ENCODE results near the gene CD81.

The CD81 gene

GRCh38 chr11:2423157-2424025 lies 46.3 kb downstream of the CD81 start:
- DNase-seq: no peak

DNA sequence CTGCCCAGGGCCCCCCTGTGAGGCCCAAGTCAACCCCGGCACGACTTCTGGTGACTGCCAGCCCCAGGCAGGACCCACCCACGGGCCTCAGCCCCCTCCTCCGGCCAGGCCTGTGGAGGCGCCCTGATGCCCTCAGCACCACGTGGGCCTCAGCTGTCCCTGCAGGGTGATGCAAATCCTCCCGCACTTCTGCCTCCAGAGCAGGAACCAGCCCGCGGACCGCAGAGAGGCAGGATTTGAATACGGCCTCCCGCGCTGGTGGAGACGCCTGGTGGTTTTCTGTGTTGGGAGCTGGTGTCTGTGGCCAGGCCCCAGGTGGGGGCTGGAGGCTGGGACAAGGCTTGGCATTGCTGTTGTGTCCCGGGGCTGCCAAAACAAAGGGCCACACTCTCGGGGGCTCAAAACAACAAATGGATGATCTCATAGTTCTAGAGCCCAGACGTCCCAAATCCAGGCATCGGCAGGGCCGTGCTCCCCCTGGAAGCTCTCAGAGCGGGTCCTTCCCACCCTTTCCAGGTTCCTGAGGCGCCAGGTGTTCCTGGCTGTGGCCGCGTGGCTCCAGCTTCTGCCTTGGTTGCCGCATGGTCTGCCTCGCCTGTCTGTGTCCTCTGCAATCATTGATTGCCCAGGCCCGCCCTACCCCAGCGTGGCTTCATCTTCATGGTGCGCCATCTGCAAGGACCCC lies 47.8 kb downstream of the CD81 start:
- no peak for DNase-seq

GRCh38 chr11:2425506-2425905 lies 48.4 kb downstream of the CD81 start:
- no peak for DNase-seq

GRCh38 chr11:2426221-2426620 lies 49.1 kb downstream of the CD81 start:
- no peak for DNase-seq

DNA sequence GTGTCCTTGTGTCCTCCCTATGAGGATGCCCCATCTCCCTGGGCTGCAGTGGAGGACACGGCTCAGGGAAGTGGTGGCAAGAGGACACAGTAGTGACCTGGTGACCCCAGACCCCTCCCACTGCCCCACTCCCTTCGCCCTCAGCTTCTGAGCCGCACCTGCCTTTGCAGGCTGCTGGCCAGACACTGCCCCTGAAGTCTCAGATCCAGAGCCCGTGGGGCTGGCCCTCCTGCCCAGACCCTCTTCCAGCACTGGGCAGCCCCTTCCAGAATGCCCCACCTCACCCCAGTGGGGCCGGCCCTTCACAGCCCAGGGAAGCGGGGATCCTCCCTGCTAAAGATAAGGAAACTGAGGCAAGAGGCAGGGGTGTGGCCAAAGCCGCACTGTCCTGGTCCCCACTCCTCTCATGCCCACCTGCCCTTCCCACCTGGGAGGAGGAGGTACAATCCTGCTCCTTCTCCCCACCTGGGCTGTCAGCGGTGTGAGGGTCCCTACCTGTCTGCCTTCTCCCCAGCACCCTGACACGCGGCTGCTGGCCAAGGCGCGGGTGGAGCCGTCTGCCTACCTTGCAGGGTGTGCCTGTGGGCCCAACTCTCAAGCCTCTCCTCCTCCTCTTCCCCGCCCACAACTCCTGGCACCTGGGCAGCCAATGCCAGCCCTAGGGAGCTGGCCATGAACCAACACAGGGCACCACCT lies 49.9 kb downstream of the CD81 start:
- DNase-seq: no peak

DNA sequence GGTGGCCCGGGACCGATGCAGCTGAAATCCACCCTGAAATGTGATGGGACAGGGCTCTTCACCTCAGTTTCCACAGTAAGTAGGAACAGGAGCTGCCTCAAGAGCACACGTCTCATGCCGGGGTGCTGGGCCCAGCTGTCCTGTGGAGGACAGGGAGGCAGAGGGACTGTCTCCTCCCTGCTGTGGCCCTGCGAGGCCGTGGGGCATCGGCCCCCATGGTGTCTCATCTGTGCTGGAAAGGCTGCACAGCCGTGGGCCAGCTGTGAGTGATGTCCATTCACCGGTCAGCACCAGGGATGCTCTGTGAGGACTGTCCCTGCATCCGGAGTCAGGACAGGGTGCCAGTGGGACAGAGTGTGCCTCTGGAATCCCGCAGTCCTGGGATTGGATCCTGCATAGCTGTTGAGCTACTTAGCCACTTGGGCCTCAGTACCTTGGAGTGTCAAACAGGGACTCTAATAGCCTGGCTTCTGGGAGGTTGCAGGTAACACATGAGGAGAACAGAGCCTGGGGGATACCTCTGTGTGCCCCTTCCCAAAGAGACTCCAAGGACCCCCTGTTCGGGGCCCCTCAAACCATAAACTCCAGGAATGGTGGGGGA lies 50.7 kb downstream of the CD81 start:
- DNase-seq: no peak

- peak; percentile 16 for DNase-seq
Measured at GRCh38 chr11:2428322-2428795, 51.2 kb downstream of the CD81 start.

- DNase-seq: no peak
Measured at GRCh38 chr11:2431395-2431794, 54.3 kb downstream of the CD81 start.

DNA sequence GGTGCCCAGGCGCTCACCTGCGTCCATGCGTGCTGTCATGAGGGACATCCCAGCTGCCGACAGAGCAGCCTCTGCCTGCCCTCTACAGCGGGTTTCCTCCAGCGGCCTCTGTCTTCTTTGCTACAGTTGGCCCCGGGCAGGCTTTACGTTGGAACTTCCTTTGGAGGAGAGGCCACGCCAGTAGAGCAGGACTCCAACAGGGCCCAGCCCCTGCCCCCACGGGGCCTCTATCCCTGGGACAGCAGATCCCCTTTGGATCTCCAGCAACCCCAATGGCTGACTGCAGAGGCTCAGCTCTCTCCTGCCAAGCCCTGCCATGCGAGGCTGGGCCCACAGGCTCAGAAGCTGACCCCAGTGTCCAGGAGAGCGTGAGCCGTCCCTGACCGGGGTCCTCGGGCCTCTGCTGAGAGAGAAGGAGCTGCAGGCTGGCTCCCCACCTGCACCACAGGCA lies 55.1 kb downstream of the CD81 start:
- no peak for DNase-seq

GRCh38 chr11:2432628-2433071 lies 55.5 kb downstream of the CD81 start:
- no peak for DNase-seq

GRCh38 chr11:2433106-2433925 lies 56.2 kb downstream of the CD81 start:
- no peak for DNase-seq

DNA sequence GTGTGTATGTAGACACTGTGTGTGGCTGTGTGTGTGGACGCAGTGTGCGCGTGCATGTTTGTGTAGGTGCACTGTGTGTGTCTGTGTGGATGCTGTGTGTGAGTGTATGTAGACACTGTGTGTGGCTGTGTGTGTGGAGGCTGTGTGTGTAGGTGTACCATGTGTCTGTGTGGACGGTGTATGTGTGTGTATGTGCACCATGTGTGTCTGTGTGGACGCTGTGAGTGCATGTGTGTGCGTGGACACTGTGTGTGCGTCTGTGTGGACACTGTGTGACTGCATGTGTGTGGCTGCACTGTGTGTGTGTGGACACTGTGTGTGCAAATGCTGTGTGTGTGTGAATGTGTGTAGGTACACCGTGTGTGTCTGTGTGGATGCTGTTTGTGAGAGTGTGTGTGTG lies 56.9 kb downstream of the CD81 start:
- DNase-seq: no peak

GRCh38 chr11:2434506-2435255 lies 57.6 kb downstream of the CD81 start:
- no peak for DNase-seq

- DNase-seq: no peak
Measured at GRCh38 chr11:2435288-2436012, 58.3 kb downstream of the CD81 start.

DNA sequence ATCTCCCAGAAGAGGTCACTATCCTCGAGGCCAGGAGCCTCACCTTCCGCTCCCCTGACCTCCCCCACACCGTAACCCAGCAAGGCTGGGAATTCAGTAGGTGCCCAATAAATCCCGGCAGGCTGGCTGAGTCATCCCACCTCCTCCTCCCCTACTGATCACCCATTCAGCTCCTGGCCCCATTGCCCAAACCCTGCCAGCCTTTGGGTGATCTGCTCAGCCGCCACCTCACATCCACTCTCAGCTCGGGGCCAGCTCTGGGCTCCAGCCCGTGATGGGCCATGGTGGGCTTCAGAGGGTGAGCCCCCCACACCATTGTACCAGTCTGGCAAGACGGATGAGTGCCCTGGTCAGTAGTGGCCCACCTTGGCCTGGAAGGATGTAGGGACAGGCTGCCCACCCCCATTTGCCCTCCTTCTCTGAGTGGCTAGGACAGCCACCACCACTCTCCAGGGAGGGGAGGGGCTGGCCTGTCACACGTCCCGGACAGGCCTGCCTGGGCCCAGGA lies 59.0 kb downstream of the CD81 start:
- DNase-seq: no peak

DNA sequence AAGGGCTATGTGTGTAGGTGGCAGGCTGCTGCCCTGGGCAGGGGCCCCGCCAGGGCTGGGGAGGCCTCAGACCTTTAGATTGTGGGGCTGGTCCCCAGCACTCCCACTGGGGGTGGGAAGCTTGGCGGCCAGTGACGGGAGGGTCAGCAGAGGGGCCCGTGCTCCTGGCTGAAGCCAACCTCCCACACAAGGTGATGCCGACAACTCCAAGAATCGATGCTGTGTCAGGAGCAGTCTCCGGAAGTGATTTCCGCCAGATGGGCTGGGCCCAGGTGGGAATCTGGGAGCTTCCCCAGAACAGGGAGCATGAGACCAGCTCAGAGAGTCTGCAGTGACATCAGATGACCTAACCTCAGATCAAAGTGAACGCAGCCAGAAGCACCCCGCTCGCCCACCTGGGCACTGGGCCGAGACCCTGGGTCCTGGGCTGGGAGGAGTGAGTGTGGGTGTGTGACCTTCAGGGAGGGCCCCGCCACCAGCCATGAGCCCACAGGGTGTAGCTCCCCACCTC lies 59.5 kb downstream of the CD81 start:
- no peak for DNase-seq

DNA sequence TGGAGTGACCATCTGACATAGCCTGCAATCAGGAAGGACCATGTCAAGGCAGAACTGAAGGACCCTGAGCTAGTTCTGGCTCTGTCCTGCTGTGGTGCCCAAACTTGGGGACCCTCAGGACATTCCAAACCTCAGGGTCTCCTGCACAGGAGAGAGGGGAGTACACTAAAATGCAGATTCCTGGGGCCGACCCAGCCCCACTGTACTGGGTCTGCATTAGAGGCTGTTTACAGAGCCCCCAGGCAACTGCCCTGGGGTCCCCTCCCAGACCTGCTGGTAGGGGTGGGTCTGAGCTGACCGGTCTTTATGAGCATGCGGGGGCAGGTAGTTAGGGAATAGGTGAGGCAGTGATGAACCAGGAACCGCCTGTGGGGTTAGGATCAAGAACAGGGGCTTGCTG lies 60.4 kb downstream of the CD81 start:
- DNase-seq: no peak

DNA sequence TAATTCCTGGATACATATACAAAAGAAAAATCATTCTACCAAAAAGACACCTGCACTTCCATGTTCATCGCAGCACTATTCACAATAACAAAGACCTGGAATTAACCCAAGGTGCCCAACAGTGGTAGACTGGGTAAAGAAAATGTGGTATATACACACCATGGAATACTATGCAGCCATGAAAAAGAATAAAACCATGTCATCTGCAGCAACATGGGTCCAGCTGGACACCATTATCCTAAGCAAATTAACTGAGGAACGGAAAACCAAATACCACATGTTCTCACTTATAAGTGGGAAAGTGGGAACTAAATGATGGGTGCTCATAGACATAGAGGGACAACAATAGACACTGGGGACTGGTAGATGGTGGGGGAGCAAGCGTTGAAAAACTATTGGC lies 62.7 kb downstream of the CD81 start:
- DNase-seq: no peak

DNA sequence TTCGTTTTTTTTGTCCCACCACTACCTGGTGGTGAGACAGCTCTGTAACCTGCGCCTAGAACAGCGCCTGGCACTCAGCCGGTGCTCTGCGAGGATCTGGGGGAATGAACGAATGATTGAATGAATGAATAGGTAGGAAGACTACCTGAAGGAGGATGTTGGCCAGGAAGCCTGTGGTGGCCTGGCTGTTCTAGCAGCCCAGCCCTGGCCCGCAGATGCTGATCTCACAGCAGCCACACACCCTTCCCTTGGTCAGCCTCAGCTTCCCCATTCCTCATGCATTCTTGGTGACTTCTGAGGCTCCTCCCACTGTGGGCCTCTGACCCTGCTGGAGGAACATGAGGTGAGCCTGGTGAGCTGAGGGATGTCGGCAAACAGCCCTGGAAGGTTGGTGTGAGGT lies 63.5 kb downstream of the CD81 start:
- DNase-seq: no peak

- DNase-seq: no peak
Measured at GRCh38 chr11:2441171-2441570, 64.1 kb downstream of the CD81 start.

All from NCI-H226 (cell line).